OCI-LY7 (cell line): ENCODE data around the gene CMSS1. TPM values are rescaled to one million over a fixed set of nuclear protein-coding genes. Genes with fewer than 3 reads are reported as not detected.

ENCODE experiments used
- BruUV-seq: library from RNA; stranded (reverse); fragments of 400-500 nt; replicated peaks from 2 replicates; lab custom pipeline; 2021; lab: Mats Ljungman, UMichigan
- CTCF ChIA-PET: fragments of 300-600 bp; sonication (Branson Sonifier 250); formaldehyde crosslinking; loops from one replicate; lab custom pipeline; 2022; ENCODE audit warnings: antibody characterized with exemption; ENCODE audit not compliant: unreplicated experiment; lab: Charles Lee
- POLR2A ChIA-PET: fragments of 300-600 bp; sonication (Branson Sonifier 250); formaldehyde crosslinking; loops from one replicate; lab custom pipeline; 2022; ENCODE audit warnings: antibody characterized with exemption; lab: Charles Lee
- DNase-seq: peaks from one replicate; pipeline ENCODE4 v3.0.0-alpha.2; 2015; ENCODE audit warnings: low spot score
- H2AFZ ChIP-seq: fragments of 200-600 bp; sonication (generic), shearing (Covaris generic); 2 replicates; pipeline ENCODE4 v1.6.1; 2014; ENCODE audit warnings: mild to moderate bottlenecking, antibody characterized with exemption, low read length, moderate library complexity
- H3K27ac ChIP-seq: fragments of 200-600 bp; sonication (generic); 2 replicates; pipeline ENCODE4 v1.5.1; 2014; ENCODE audit warnings: mixed run types, low read depth, mild to moderate bottlenecking, moderate library complexity, low read length, inconsistent platforms; ENCODE audit not compliant: poor library complexity, severe bottlenecking
- H3K36me3 ChIP-seq: fragments of 200-600 bp; sonication (generic); 2 replicates; pipeline ENCODE4 v1.6.1; 2014; ENCODE audit warnings: mild to moderate bottlenecking, antibody characterized with exemption, low read length, moderate library complexity, mixed read lengths; ENCODE audit not compliant: insufficient read depth
- H3K4me1 ChIP-seq: fragments of 200-600 bp; sonication (generic); 2 replicates; pipeline ENCODE4 v1.5.1; 2014; ENCODE audit warnings: mild to moderate bottlenecking, low read length; ENCODE audit not compliant: insufficient read depth, poor library complexity, severe bottlenecking
- H3K4me2 ChIP-seq: fragments of 200-600 bp; sonication (generic); 2 replicates; pipeline ENCODE4 v1.6.1; 2014; ENCODE audit warnings: mild to moderate bottlenecking, low read length
- H3K4me3 ChIP-seq: fragments of 200-600 bp; sonication (generic); 2 replicates; pipeline ENCODE4 v1.5.1; 2014; ENCODE audit warnings: mild to moderate bottlenecking, low read depth, low read length; ENCODE audit not compliant: poor library complexity, severe bottlenecking
- H3K79me2 ChIP-seq: fragments of 200-600 bp; sonication (generic); 2 replicates; pipeline ENCODE4 v1.6.1; 2016; ENCODE audit warnings: low read depth, mild to moderate bottlenecking, low read length, moderate library complexity, mixed read lengths; ENCODE audit not compliant: insufficient read depth
- H3K9me2 ChIP-seq: fragments of 200-600 bp; sonication (generic); 2 replicates; pipeline ENCODE4 v1.6.1; 2016; ENCODE audit warnings: mild to moderate bottlenecking, low read length, mixed read lengths; ENCODE audit not compliant: insufficient read depth
- H3K9me3 ChIP-seq: fragments of 200-600 bp; sonication (generic); 2 replicates; pipeline ENCODE4 v1.6.1; 2014; ENCODE audit warnings: mild to moderate bottlenecking, mixed run types, low read length, mixed read lengths
- H4K20me1 ChIP-seq: fragments of 200-600 bp; sonication (generic); 2 replicates; pipeline ENCODE4 v1.6.1; 2014; ENCODE audit warnings: mild to moderate bottlenecking, antibody characterized with exemption, low read length, moderate library complexity, mixed read lengths; ENCODE audit not compliant: insufficient read depth
- EZH2phosphoT487 ChIP-seq: fragments of 200-600 bp; sonication (generic); IDR thresholded peaks from 2 replicates; pipeline ENCODE4 v1.6.1; 2018; ENCODE audit warnings: low read depth, borderline replicate concordance, mild to moderate bottlenecking, mixed run types, antibody characterized with exemption, low read length, moderate library complexity, mixed read lengths
- intact Hi-C: fragments of 100-400 bp; cut with micrococcal nuclease; formaldehyde crosslinking; loops from one replicate; pipeline ENCODE4 v1.10.0; 2022; ENCODE audit not compliant: unreplicated experiment
- total RNA-seq, 2 experiments: library from RNA; depleted of rRNA in 1 of 2; stranded (reverse); fragments of >200 nt in 1 of 2; shearing (Covaris generic) in 1 of 2; gene quantifications; 2 replicates each; pipeline ENCODE4 v1.2.3, GENCODE V29; 2014 to 2022
- TF ChIP-seq, protein P1 (sequence below): fragments of 200-600 bp; sonication (generic); conservative IDR thresholded peaks from 2 replicates; pipeline ENCODE4 v1.5.1; 2014; ENCODE audit warnings: mild to moderate bottlenecking, antibody characterized with exemption, low read length, moderate library complexity, mixed read lengths

Gene CMSS1
- total RNA-seq, 2 experiments from 2014 or later: 25.7 to 46.6 TPM

DNA sequence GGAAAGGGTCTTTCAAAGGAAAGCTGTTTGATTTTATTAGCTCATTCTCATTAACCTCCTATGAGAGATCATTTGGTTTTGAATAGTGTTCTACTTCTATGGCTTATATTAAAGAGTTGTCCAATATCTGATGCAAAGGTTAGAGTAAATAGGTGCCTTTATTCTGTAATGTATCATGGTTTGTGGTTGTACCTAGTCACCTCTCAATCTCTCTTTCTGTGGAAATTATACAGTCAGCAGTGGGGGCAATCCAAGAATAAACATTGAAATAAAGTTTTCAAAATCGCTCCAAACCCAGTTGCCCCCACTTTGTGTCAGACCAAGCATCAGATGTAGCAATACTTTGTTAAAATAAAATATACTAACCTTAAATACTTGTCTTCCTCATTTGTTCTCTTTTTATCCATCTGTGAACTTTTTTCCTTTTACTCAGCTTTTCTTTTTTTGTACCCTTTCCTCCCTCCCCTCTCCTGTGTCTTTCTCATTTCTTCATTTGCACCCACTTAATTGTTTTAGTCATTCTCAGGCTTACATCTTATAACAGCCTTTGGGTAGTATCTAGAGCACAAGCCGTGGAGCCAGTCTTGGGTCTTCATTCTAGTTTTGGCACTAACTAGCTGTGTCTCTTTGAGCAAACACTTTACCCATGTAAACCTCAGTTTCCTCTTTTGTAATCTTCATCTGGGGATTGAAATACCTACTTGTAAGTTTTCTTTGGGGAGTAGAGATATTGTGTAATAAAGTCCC lies 16.7 kb downstream of the CMSS1 start:
- intact Hi-C loops: loop anchor here (5.0 kb wide), 2 partner anchors 233 to 758 kb away; no protein-coding TSS in a partner anchor
- no TSS peak for BruUV-seq
- no peak overlapping the region for H3K4me3 ChIP-seq
- peaks cover 40% of the 10 kb centered on the region for H4K20me1 ChIP-seq
- H3K36me3 ChIP-seq: no peaks in the 10 kb centered on the region
- ChIA-PET CTCF (no interaction called here), POLR2A (interaction anchor here (0.6 to 0.9 kb wide), 4 partner anchors 11 to 567 kb away, joined by 3 read pairs; partner anchors contain the start of gene LNP1)
- no peak overlapping the region for H3K4me2 ChIP-seq
- H3K9me2 ChIP-seq: no peaks in the 10 kb centered on the region
- no peaks in the 10 kb centered on the region for H3K4me1 ChIP-seq
- TF ChIP-seq, protein P1, sequence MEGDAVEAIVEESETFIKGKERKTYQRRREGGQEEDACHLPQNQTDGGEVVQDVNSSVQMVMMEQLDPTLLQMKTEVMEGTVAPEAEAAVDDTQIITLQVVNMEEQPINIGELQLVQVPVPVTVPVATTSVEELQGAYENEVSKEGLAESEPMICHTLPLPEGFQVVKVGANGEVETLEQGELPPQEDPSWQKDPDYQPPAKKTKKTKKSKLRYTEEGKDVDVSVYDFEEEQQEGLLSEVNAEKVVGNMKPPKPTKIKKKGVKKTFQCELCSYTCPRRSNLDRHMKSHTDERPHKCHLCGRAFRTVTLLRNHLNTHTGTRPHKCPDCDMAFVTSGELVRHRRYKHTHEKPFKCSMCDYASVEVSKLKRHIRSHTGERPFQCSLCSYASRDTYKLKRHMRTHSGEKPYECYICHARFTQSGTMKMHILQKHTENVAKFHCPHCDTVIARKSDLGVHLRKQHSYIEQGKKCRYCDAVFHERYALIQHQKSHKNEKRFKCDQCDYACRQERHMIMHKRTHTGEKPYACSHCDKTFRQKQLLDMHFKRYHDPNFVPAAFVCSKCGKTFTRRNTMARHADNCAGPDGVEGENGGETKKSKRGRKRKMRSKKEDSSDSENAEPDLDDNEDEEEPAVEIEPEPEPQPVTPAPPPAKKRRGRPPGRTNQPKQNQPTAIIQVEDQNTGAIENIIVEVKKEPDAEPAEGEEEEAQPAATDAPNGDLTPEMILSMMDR: no peak
- no peak for TF ChIP-seq EZH2phosphoT487
- H3K79me2 ChIP-seq: no peaks in the 10 kb centered on the region; the same call in 1 of the 2 replicates
- H2AFZ ChIP-seq: no peak overlapping the region
- no peak overlapping the region for H3K27ac ChIP-seq
- H3K9me3 ChIP-seq: no peaks in the 10 kb centered on the region
- no peak for DNase-seq

DNA sequence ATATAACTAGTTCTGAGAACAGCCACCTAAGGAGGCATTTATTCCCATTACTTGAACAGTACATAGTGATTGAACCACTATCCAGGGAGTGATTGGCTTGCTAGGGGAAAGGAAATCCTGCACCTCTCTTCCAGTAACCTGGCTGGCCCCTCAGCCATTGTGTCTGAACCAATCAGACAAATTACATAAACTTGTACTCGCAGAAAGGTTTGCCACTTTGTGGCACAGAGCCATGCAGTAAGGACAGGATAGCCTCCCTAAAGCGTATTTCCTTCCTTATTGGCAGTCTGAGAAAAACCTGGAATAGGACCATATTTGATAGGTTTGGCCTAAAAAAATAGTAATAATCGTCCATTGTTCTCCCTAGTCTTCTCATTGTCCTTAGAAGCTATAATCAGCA lies 19.0 kb downstream of the CMSS1 start:
- Histone ChIP-seq H2AFZ (no peak overlapping the region), H3K27ac (no peak overlapping the region), H3K36me3 (no peaks in the 10 kb centered on the region), H3K9me2 (no peaks in the 10 kb centered on the region), H3K4me1 (no peaks in the 10 kb centered on the region), H3K79me2 (no peaks in the 10 kb centered on the region), H4K20me1 (peaks cover 38% of the 10 kb centered on the region), H3K4me2 (no peak overlapping the region), H3K4me3 (no peak overlapping the region), H3K9me3 (no peaks in the 10 kb centered on the region)
- ChIA-PET POLR2A (interaction anchor here (0.6 to 0.7 kb wide), 2 partner anchors 493 to 604 kb away, joined by 3 read pairs; no protein-coding TSS in a partner anchor), CTCF (no interaction called here)
- no TSS peak for BruUV-seq
- intact Hi-C loops: no loop called here
- no peak for TF ChIP-seq EZH2phosphoT487
- DNase-seq: no peak

DNA sequence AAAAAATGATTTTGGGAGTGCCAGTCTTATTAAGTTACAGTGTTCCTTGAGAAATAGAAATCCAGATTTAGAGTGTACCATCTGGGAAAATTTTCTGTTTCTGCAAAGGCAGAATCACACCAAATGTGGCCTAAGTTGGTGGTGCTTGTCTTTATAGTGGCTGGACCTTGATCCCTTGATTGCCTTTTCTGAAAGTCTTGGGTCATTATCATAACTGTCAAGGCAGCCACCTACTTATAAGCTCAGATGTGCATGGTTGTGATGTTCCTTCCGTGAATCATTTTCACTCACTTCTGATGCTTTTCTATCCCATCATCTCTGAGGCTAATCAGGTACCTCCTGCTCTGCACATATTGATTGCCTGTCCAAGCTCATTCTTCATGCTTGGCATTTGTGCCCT lies 20.1 kb downstream of the CMSS1 start:
- ChIA-PET CTCF (no interaction called here), POLR2A (interaction anchor here (1.1 kb wide), 1 partner anchor 8 kb away, joined by 3 read pairs; no protein-coding TSS in a partner anchor)
- TF ChIP-seq, protein P1: no peak
- TF ChIP-seq EZH2phosphoT487: no peak
- no peak for DNase-seq
- Histone ChIP-seq H4K20me1 (peaks cover 35% of the 10 kb centered on the region), H2AFZ (no peak overlapping the region), H3K9me3 (no peaks in the 10 kb centered on the region), H3K4me3 (no peak overlapping the region), H3K4me2 (no peak overlapping the region), H3K9me2 (no peaks in the 10 kb centered on the region), H3K79me2 (no peaks in the 10 kb centered on the region), H3K36me3 (no peaks in the 10 kb centered on the region), H3K4me1 (no peaks in the 10 kb centered on the region), H3K27ac (no peak overlapping the region)
- no TSS peak for BruUV-seq
- intact Hi-C loops: no loop called here
